Measurements from ENCODE around the gene IRAG1.

The IRAG1 gene

DNA sequence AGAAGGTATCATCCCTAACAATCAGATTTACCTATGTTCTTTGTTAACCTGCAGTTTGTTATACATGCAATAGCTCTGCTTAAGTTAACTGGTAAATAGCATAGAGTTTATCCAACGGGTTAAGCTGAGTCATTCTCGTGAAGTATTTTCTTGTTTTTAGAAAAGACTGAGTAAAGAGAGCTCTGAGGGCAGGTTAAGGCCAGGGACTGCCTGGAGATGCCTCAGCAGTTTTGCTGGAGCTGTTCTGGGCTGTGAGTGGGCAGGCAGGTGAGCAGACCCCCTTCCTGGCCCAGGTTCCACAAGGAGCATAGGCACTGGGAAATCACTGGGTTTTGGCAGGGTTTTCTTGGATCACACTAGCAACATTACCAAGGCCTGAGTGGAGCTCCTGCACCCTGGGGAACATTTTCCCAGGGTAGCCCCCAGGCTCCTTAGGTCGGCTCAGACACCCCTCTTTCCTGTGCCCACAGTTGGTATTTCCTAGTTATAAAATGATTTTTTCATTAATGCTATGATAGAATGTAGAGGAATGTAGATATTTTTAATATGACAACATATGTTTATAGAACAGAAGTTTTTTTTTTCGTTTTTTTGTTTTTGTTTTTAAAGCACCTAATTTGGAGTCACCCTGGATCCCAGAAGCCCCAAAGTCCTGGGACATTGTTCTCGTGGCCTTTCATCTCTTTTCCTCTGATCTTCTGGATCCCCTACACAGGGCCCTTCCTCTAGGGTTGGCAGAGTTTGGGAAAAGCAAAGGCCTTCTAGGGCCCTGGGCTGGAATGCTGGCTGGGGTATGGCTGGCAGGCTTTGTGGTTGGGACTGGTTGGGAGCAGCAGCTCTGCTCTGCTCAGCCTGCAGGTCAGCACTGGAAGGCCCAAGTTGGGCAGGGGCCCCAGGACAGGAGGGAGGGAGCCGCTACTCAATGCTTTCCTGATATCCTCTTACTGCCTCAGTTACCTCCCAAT is 26.7 kb downstream of the IRAG1 start:
- DNase-seq: no peak

DNA sequence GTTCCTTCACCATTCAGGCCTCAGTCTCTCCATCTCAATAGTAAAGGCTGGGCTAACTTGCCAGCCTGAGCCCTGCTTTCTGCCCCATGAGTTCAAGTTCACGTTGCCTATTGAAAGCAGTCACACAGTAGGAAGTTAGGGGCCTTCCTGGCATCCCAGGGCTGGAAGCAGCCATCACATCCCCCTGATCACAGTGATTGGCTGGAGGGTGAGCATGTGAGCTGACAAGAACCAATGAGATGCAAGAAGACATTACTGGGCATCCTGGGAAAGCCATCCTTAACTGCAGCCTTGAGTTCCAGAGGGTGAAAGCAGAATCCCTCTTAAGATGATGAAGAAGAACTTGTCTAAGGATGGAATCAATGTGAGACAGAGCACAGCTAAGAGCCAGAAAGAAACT is 29.1 kb downstream of the IRAG1 start:
- no peak for DNase-seq

DNA sequence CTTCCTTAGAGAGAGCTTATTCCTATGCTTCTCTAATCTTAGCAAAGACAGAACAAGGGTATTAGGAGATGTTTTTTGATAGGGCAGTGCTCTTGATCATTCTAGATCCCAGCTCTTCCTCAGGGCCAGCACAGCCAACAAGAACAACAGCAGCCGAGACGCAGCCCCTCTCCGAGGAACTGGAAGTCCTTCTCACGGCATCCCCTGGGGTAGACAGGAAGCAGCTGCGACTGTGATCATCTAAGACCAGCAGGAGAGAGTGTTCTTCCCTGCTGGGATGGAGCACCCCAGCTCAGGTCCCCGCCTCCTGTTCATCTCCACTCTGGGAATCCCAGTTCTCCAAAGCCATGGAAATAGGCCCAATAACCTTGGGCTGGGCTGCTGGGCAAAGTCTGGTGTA is 29.6 kb downstream of the IRAG1 start:
- DNase-seq: no peak

DNA sequence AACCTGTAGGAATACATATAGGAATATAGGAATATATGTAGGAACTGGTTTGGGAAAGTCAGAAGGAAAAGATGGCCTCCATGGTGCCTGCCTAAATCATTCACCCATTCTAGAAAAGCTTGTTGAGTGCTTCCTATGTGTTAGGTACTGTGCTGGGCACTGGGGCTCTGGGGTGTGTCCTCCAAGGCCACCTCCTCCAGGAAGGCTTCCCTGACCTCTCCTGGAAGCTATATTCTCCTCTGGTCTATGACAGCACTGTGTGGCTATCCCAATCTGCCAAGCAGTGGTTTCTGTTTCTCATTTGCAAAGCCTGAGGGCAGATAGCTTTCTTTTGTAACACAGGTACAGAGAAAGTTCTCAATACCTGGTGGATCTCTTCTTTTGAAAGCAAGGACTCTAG is 30.2 kb downstream of the IRAG1 start:
- DNase-seq: no peak

DNA sequence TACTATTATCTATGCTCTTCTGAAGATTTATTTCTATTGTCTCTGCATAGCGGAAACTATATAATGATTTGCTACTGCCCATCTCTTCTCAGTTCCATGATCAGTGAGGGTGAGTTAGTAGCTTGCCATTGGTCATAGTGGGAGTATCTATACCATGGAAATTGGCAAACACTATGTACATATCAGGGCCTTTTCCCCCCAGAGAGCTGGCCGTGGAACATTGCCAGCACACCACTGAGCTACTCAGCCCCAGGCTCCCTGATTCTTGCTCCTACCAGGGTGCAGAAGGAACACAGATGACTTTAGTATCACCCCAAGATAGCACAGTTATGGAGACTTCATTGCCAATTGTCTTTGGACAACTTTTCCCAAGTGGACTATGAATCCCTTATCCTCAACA is 33.2 kb downstream of the IRAG1 start:
- DNase-seq: no peak

DNA sequence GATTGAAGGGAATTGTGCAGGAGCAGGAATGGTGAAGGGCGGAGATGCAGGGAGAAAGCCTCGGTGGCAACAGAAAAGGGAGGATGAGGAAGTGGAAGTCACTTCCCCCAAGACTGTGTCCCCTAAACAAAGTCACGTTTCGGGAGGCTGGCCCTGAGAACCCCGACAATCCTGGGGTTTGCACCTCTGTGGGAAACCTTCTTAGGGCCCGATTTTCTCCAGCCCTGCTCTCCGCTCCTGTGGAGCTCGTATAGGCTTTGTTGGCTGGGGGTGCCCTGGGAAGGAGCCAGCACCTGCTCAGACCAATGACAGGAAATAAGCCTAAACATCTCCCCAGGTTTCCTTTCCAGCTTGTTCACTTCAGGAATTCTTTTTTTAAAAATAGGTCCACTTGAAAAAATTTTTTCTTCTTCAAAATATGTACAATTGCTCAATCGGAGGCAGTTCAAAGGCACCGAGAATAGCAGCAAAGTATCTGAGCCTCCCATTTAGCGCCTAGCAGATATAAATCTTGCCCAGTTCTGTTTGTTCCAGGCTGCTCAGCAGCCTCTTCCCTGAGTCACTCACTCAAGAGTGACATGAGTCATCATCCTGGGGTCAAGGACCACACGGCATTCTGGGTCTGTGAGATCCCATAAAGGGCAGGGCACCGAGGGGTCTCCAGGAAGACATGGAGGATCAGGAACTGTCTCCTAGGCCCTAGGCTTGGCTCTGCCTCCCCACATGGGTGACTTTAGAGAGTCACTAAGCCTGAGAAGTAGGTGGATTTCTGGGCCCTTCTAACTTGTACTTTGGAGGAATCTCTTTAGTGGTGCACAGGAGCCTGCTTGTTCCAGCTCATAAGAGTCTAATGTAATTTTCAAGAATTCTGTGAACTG is 34.0 kb downstream of the IRAG1 start:
- no peak for DNase-seq

DNA sequence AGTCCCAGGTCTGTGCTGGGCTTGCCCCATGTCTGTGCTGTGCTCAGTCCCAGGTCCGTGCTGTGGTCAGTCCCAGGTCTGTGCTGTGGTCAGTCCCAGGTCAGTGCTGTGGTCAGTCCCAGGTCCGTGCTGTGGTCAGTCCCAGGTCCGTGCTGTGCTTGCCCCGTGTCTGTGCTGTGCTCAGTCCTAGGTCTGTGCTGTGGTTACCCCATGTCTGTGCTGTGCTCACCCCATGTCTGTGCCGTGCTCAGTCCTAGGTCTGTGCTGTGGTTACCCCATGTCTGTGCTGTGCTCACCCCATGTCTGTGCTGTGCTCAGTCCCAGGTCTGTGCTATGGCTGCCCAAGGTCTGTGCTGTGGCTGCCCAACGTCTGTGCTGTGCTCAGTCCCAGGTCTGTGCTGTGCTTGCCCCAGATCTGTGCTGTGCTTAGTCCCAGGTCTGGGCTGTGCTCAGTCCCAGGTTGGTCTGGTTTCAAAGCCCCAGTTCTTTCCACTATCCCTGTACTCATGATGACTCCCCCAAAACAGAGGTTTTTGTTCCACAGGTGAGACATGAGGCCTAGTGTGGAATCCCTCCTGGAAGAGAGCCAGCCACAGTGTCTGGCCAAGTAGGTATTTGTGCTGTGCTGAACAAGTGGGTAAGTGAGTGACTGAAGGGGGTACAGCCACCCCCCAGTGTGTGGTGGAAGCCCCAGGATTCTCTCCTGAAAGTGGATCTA is 34.8 kb downstream of the IRAG1 start:
- no peak for DNase-seq

DNA sequence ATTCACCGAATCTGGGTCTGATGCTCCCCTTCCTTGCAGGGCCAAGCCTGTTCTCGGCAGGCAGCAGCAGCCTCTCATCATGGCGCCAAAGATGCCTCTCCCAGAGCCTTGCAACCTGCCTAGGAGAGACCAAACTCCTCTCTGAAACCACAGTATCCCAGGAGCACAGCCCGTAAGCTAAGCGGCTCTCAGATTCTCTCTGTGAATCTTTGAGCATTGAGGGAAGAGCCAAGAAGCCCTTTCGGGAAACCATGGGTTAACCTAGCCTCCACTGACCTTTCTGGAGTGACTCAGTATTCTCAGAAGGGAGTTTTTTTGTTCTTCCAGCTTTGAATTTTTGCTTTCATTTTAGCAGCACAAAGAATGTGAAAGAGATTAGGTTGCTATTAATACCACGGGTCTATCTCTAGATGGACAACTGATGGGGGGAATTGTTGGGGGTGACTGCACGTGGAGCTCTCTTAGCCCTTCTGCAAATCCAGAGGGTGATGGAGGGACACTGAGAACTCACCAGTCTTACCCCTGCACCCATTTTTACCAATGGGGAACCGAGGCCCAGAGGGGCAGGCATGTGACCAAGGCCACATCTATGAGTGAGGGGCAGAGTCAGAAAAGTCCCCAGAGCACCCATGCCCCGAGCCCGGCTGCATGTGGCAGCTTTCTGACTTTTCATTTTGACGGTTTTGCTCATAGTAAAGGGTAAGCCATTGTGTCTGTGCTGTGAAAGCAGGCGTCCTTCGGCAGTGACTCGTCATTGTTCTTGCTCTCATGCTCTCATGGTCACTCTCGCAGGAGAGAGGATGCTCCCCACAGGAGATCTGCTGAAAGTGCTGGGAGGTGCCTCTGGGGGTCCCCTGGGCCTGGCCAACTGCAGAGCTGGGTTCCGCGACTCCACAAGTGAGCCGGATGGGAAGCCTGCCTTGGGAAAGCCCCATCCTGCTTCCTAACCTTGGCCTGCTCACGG is 36.0 kb downstream of the IRAG1 start:
- DNase-seq: no peak

DNA sequence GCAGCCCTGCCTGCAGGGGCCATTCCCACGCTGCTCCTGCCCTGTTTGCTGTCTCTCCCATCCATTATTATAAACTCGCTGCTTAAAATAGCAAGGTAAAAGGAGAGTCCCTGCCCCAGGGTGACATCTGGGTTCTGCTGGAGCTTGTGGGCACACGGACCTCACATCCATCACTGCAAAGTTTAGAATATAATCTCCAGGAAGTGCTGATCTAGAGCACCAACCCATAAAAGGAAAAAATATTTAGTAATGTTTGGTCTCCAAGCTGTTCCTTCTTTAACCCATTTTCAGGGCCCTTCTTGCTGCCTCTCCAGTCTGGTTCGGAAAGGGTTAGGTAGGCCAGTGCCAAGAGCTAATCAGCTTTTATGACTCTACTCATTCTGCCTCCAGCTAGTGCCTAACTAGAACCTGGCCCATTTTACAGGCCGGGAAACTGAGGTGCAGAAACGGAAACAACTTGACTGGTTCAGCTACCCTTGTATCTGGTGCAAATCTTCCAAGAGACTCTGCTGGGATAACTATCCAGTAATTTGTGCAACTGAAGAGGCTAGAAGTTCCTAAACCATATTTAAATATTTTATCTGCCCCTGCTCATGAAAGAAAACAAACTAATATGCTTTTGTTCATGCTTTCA is 37.5 kb downstream of the IRAG1 start:
- no peak for DNase-seq

DNA sequence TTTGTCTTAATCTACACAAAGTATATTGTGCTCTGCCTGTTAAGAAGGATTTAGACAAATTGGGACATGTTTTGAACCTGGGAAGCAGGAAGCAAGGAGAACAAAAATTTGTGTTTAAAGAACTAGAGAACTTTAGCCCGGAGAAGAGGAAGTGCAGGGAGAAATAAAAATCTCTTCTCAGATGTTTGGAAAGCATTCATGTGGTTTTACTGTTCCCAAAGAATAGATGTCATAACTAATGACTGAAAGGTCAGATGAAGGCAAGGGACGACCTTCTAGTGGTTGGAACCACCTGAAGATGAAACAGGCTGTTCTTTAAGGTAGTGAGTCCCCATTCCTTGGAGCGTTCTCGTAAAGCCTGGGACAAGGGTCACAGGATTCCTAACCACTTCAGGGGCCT is 38.3 kb downstream of the IRAG1 start:
- no peak for DNase-seq

DNA sequence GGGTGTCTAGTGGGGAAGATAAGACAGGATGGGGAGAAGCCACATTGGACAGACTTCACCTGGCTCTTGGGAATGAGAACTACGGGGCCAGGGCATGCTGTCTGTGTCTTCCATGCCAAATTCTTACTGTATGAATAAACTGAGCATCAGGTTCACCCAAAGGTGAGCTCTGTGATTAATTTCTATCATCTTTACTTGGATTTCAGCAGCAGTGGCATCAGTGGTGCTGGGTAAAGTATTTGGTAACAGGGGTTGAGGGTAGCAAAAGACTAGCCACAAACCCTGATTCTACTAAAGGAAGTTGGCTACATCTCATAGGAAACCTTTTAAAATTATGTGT is 38.8 kb downstream of the IRAG1 start:
- no peak for DNase-seq

DNA sequence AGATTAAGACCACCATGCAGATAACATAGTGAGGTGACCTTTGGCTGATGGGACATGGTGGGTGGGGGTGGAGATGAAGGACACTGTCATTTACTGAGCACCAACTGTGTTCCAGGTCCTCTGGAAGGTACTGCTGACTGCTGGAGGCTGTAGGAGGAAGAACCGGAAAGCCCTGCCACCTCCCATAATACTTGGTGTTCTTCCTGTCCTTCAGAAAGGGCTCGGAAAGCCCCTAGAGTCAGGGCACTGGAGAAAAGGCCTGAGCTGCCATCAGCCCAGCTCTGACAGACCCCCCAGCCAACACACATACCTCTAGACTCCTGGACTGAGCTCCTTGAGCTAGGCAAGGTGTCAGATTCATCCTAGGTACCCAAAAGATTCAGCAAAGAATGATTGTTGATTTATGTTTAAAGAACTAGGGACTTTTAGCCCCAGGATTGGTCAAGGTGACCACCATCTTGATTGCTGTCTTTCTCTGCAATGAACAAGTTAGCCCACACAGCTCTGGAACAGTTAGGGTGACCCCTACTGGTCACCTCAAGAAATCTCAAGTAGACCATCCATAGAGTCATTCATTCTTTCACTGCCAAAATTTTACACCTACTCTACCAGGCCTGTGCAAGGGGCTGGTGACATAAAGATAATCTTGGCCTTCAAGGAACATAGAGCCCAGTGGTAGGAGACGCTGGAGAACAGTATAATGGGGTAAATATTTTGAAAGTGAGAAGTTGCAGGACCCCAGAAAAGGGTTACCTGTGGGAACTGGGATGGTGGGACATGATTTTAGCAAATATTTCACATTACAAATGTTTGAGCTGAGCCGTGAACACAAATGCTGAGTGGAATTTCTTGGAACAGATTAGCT is 39.4 kb downstream of the IRAG1 start:
- DNase-seq: peak; percentile 52

DNA sequence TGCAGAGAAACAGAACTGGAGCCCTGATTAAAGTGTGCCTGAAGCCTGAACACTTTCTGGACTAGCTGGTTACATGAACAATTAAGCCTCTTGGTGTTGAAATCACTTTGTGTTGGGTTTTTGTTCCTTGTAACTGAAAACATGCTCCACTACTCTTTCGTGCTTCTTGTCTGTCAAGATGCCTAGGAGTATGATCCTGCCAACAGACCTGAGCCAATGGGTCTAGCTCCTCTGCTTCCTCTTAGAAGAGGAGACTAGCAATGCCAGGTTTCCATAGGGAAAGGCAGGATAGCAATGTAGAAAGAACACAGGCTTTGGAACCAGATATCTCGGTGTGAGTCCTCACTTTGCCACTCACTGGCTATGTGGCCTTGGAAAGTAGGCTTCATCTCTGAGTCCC is 40.3 kb downstream of the IRAG1 start:
- DNase-seq: no peak

DNA sequence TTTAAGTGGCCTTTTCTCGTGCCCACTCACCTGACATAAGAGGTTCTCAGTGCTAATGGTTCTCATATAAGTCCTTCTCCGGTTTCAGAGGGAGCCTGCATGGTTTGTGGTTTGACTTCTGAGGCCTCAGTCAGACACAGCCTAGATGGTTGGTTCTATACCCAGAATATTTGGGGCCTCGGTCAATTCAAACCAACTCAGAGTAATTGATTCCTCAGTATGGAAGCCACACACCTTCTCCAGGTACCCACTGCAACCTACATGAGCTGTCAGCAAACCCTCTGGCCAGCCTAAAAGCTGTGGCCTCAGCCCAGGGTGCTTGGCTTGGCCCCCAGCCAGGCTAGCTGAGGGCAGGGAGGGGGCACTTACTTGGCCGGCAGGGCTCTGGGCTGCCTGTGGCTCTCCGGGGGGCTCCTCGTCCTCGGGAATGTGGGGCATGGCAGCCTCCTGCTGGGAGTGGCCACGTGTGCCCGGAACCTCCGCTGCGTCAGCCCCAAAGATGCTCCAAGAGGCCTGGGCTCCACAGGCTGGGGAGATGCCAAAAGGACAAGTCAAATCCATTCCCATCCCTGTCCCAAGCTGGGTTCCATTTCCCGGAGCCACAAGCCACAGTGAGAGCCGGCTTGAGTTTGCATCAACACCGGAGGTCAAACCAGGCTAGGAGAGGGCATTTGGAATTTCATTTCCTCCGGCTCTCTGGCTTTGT is 41.7 kb downstream of the IRAG1 start:
- no peak for DNase-seq

DNA sequence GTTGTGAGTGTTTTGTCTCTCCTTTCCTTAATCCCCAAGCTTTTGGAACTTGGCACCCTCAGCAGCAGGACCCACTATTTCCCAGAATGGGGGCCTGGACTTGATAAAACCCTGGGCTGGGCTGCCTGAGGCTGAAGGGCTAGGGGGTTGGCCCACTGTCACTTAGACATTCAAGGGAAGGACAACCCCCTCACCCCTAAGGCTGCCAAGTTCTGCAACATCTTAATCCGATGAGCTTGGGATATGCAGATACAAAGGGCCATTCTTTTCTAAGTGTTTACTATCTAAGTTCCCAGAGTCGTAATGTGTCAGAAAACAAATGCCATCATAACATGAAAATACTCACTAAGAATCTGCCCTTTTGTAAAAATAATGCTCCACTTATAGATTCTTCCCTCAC is 42.9 kb downstream of the IRAG1 start:
- DNase-seq: no peak

DNA sequence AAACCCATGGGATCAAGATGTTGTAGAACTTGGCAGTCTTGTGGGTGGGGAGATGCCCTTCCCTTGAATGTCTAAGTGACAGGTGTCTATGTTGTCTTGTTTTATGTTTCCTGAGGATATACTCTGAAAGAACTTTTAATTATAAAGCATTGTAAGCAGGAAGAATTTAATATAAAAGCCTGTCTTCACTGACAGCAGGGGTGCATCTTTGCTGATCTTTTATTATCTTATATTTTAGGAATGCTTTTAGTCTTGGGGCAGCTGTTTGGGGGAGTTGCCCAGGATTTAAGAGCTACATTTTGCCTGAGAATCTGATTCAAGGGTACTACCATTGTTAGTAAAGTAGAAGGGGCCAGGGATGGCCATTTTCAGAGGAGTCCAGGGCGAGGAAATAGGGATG is 43.4 kb downstream of the IRAG1 start:
- no peak for DNase-seq

DNA sequence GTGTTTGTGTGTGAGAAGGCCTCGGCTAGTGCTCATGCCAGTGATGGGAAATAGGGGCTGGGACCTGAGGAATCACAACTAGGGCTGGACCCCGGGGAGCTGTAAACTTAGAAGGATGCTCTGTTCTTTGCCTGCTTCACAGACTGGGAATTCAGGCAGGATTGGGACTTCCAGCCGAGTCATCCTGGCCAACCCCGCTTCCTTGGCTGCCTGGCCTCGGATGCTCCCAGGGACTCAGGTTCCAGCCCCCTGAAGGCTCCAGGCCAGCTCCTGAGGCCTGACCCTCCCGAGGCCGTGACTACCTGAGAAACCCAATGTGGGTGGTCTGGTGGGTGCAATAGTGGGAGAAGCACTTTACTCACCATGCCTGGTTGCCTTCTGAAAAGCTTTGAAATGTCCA is 44.7 kb downstream of the IRAG1 start:
- no peak for DNase-seq

DNA sequence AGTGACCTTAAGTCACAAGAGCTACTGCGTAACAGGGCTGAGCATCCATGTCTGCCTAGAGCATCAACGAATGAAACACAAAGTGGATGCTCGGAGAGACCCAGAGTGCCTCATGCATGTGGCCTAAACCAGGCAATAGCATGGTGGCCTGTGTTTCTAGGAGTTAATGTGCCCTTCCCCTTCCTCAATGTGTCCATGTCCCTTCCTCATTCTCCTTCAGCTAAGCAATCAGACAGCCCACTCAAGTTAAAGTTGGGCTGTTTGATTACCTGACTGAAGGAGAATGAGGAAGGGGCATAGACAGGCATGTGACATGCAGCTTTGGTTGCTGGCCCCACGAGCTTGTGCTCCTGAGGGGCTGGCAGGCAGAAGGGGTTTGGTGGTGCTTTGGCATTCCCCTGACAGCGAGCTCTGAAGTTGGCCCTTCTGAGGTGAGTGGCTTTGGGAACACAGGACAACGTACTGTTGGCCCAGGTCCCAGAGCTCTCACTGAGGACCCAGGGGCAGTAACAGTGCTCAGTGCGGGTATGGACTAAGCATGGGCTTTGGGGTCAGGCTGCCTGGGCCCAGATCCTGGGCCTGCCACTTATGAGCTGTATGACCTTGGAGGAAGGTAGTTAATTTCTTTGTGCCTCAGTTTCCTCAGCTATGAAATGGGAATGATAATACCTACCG is 46.7 kb downstream of the IRAG1 start:
- no peak for DNase-seq

DNA sequence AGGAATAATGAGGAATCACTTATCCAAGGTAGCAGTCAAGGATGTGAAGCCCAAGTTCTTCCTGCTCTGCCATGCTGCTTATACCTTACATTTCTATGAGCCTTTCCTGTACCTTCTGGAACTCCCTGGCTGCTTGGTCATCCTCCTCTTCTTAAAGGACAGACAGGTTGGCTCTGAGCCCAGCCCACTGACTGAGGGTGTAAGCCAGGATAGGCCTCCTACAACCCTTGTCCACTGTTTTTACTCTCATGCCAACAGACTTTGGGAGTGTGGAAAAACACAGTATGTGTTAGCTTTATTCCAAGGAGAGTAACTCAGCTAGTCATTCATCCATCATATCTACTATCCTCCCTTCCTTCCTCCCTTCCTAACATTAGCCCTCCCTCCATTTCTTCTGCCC is 47.5 kb downstream of the IRAG1 start:
- no peak for DNase-seq

Measured in NCI-H1694 treated with DMSO at 0.1 percent for 48 hours (cell line).